Measurements from ENCODE around the gene ADORA2B. TPM values are rescaled to one million over a fixed set of nuclear protein-coding genes. Genes with fewer than 3 reads are reported as not detected.

Gene ADORA2B
- total RNA-seq, 1 donor from 2014 or later, result 6.2 TPM

GRCh38 chr17:15957206-15957605 lies 12.3 kb downstream of the ADORA2B start:
- no peaks in the 10 kb centered on the region for H3K27me3 ChIP-seq (ENCODE audit: low read depth)
- no peak for ATAC-seq
- intact Hi-C loops (cut with DNase I), result no loop called here
- H3K4me3 ChIP-seq, result no peak overlapping the region
- no peak for DNase-seq
- H3K36me3 ChIP-seq, result no peaks in the 10 kb centered on the region
- H3K9me3 ChIP-seq, result no peaks in the 10 kb centered on the region
- no peak for TF ChIP-seq CTCF (IDR thresholded peaks at IDR 0.05)
- H3K4me1 ChIP-seq, result peaks cover 21% of the 10 kb centered on the region
- no peak overlapping the region for H3K27ac ChIP-seq

- intact Hi-C loops (cut with DNase I), result no loop called here
- H3K9me3 ChIP-seq, result no peaks in the 10 kb centered on the region
- H3K4me3 ChIP-seq, result no peak overlapping the region
- no peak for DNase-seq
- H3K4me1 ChIP-seq, result peaks cover 21% of the 10 kb centered on the region
- no peak for TF ChIP-seq CTCF (IDR thresholded peaks at IDR 0.05)
- ATAC-seq, result no peak
- no peaks in the 10 kb centered on the region for H3K36me3 ChIP-seq
- no peak overlapping the region for H3K27ac ChIP-seq
- no peaks in the 10 kb centered on the region for H3K27me3 ChIP-seq (ENCODE audit: low read depth)
Observed at GRCh38 chr17:15957608-15958307, 12.8 kb downstream of the ADORA2B start.

- H3K27ac ChIP-seq, result peak overlapping the region; percentile 31
- H3K4me3 ChIP-seq, result no peak overlapping the region
- peak; percentile 5 to 39 for ATAC-seq
Observed at GRCh38 chr17:15958484-15958854, 13.5 kb downstream of the ADORA2B start.

GRCh38 chr17:15963670-15964110 lies 18.8 kb downstream of the ADORA2B start:
- no peaks in the 10 kb centered on the region for H3K36me3 ChIP-seq
- H3K4me1 ChIP-seq, result peaks cover 43% of the 10 kb centered on the region
- H3K4me3 ChIP-seq, result no peak overlapping the region
- no peak for TF ChIP-seq CTCF (IDR thresholded peaks at IDR 0.05)
- H3K27me3 ChIP-seq (ENCODE audit: low read depth), result no peaks in the 10 kb centered on the region
- H3K27ac ChIP-seq, result no peak overlapping the region
- no peaks in the 10 kb centered on the region for H3K9me3 ChIP-seq
- ATAC-seq (no peak), DNase-seq (no peak)
- intact Hi-C loops (cut with DNase I), result no loop called here

More at GRCh38 chr17:15958484-15958854, 13.5 kb downstream of the ADORA2B start:
- DNase-seq, result no peak
- intact Hi-C loops (cut with DNase I), result no loop called here
- no peaks in the 10 kb centered on the region for H3K36me3 ChIP-seq
- no peaks in the 10 kb centered on the region for H3K27me3 ChIP-seq (ENCODE audit: low read depth)
- H3K4me1 ChIP-seq, result peaks cover 21% of the 10 kb centered on the region
- TF ChIP-seq CTCF (IDR thresholded peaks at IDR 0.05), result no peak
- no peaks in the 10 kb centered on the region for H3K9me3 ChIP-seq

GRCh38 chr17:15965528-15965927 lies 20.6 kb downstream of the ADORA2B start:
- Histone ChIP-seq H3K4me1 (peaks cover 30% of the 10 kb centered on the region), H3K9me3 (no peaks in the 10 kb centered on the region), H3K4me3 (no peak overlapping the region), H3K36me3 (no peaks in the 10 kb centered on the region), H3K27ac (peak overlapping the region; percentile 63), H3K27me3 (ENCODE audit: low read depth) (no peaks in the 10 kb centered on the region)
- intact Hi-C loops (cut with DNase I), result no loop called here
- TF ChIP-seq CTCF (IDR thresholded peaks at IDR 0.05), result no peak
- ATAC-seq, result peak in 1 of 2 donors; percentile 5
- DNase-seq, result no peak

Data from lower lobe of right lung (tissue), 2 donors.